Stimulated activated CD4-positive, alpha-beta T cell treated with anti-CD3 and anti-CD28 coated beads, Interleukin-4, amount 100 ng/mL, for 4 hours (primary cell): Measurements from ENCODE around the gene NME7.
"Not testable (repeated sequence)": the region's sequence is repeated elsewhere in the genome, so short reads cannot be mapped to it uniquely, and the experiment has no call there.

Source experiments
- DNase-seq, 2 experiments: peaks; one replicate each; pipeline ENCODE4 v3.0.0-alpha.2; 2020

The NME7 gene

GRCh38 chr1:169149555-169150286 lies 217.9 kb downstream of the NME7 start:
- no peak for DNase-seq

GRCh38 chr1:169148472-169149252 lies 218.9 kb downstream of the NME7 start:
- DNase-seq, result no peak

GRCh38 chr1:169146576-169147214 lies 220.9 kb downstream of the NME7 start:
- no peak for DNase-seq

- DNase-seq, result no peak
Observed at GRCh38 chr1:169144941-169145626, 222.5 kb downstream of the NME7 start.

GRCh38 chr1:169143984-169144383 lies 223.6 kb downstream of the NME7 start:
- no peak for DNase-seq

- DNase-seq, result no peak
Observed at GRCh38 chr1:169143346-169143745, 224.3 kb downstream of the NME7 start.

- DNase-seq, result no peak
Observed at GRCh38 chr1:169142129-169142528, 225.5 kb downstream of the NME7 start.

- DNase-seq, result no peak
Observed at GRCh38 chr1:169141356-169141755, 226.2 kb downstream of the NME7 start.

GRCh38 chr1:169138866-169139670 lies 228.5 kb downstream of the NME7 start:
- no peak for DNase-seq

- no peak for DNase-seq
Observed at GRCh38 chr1:169137357-169137756, 230.2 kb downstream of the NME7 start.

- no peak for DNase-seq
Observed at GRCh38 chr1:169133801-169134502, 233.6 kb downstream of the NME7 start.

GRCh38 chr1:169133228-169133576 lies 234.4 kb downstream of the NME7 start:
- no peak for DNase-seq

- no peak for DNase-seq
Observed at GRCh38 chr1:169132512-169133227, 234.9 kb downstream of the NME7 start.

GRCh38 chr1:169130683-169131082 lies 236.9 kb downstream of the NME7 start:
- no peak for DNase-seq

GRCh38 chr1:169129109-169129784 lies 238.3 kb downstream of the NME7 start:
- DNase-seq, result no peak

GRCh38 chr1:169128562-169128961 lies 239.0 kb downstream of the NME7 start:
- no peak for DNase-seq

- DNase-seq, result no peak
Observed at GRCh38 chr1:169127305-169127704, 240.3 kb downstream of the NME7 start.

GRCh38 chr1:169126335-169126734 lies 241.3 kb downstream of the NME7 start:
- no peak for DNase-seq

GRCh38 chr1:169125597-169125996 lies 242.0 kb downstream of the NME7 start:
- DNase-seq, result not testable (repeated sequence)

- no peak for DNase-seq
Observed at GRCh38 chr1:169124459-169124858, 243.1 kb downstream of the NME7 start.

GRCh38 chr1:169122976-169123375 lies 244.6 kb downstream of the NME7 start:
- DNase-seq, result no peak
